DND-41 (cell line): ENCODE results near the gene HNRNPUL1.

Experiments
- ATAC-seq: fragments of 200-7000 bp; cut with Tn5 transposase; 3 replicates; pipeline ENCODE4 v1.9.1; 2021; ENCODE audit warnings: low read depth; ENCODE audit not compliant: insufficient read depth
- DNase-seq: peaks from one replicate; pipeline ENCODE4 v3.0.0-alpha.2; 2020
- H2AFZ ChIP-seq: 2 replicates; pipeline ENCODE4 v1.6.0; 2012; ENCODE audit warnings: low read depth, low read length
- H3K27ac ChIP-seq: 2 replicates; pipeline ENCODE4 v1.5.1; 2012; ENCODE audit warnings: low read length, inconsistent platforms
- H3K27me3 ChIP-seq: fragments of 200-600 bp; sonication (generic); 2 replicates; pipeline ENCODE4 v1.6.0; 2012; ENCODE audit warnings: low read length, mild to moderate bottlenecking, inconsistent platforms; ENCODE audit not compliant: insufficient read depth, poor library complexity
- H3K36me3 ChIP-seq: 2 replicates; pipeline ENCODE4 v1.5.1; 2012; ENCODE audit warnings: low read length, inconsistent platforms; ENCODE audit not compliant: insufficient read depth
- H3K4me1 ChIP-seq: 2 replicates; pipeline ENCODE4 v1.5.1; 2012; ENCODE audit warnings: mild to moderate bottlenecking, low read length; ENCODE audit not compliant: insufficient read depth
- H3K4me2 ChIP-seq: 2 replicates; pipeline ENCODE4 v1.6.0; 2012; ENCODE audit warnings: mild to moderate bottlenecking, moderate library complexity, low read length, inconsistent platforms; ENCODE audit not compliant: insufficient read depth
- H3K4me3 ChIP-seq, 2 experiments: fragments of 200-600 bp in 1 of 2; shearing (Covaris generic) in 1 of 2; 2 replicates each; pipeline ENCODE4 v1.5.1; 2012 to 2016; ENCODE audit warnings: inconsistent platforms in 2 of 2, low read length in 2 of 2, mild to moderate bottlenecking in 2 of 2, low read depth in 1 of 2, moderate library complexity in 1 of 2
- H3K79me2 ChIP-seq: 2 replicates; pipeline ENCODE4 v1.6.0; 2012; ENCODE audit warnings: low read length, inconsistent platforms; ENCODE audit not compliant: insufficient read depth
- H3K9ac ChIP-seq: 2 replicates; pipeline ENCODE4 v1.6.0; 2012; ENCODE audit warnings: low read depth, mild to moderate bottlenecking, inconsistent platforms, low read length, moderate library complexity
- H3K9me3 ChIP-seq: 2 replicates; pipeline ENCODE4 v1.5.1; 2012; ENCODE audit warnings: low read length, moderate library complexity, mild to moderate bottlenecking, inconsistent platforms; ENCODE audit not compliant: insufficient read depth, severe bottlenecking
- H4K20me1 ChIP-seq: 2 replicates; pipeline ENCODE4 v1.6.0; 2012; ENCODE audit warnings: low read length; ENCODE audit not compliant: insufficient read depth
- EZH2 ChIP-seq: IDR thresholded peaks from 3 replicates; pipeline ENCODE4 v1.6.1; 2012; ENCODE audit warnings: borderline replicate concordance, low read depth, mild to moderate bottlenecking, moderate library complexity, low read length, inconsistent platforms; ENCODE audit not compliant: severe bottlenecking
- TF ChIP-seq, protein P1 (sequence below): IDR thresholded peaks from 2 replicates; pipeline ENCODE4 v1.5.1; 2012; ENCODE audit warnings: borderline replicate concordance, low read length, moderate library complexity, mild to moderate bottlenecking; ENCODE audit not compliant: poor library complexity, severe bottlenecking; ENCODE audit errors: extremely low read depth

The HNRNPUL1 gene

GRCh38 chr19:41232686-41233085 lies 31.5 kb upstream of the HNRNPUL1 start:
- Histone ChIP-seq H3K36me3 (no peaks in the 10 kb centered on the region), H2AFZ (no peak overlapping the region), H3K27ac (no peak overlapping the region), H4K20me1 (no peaks in the 10 kb centered on the region), H3K9me3 (no peaks in the 10 kb centered on the region), H3K4me1 (no peaks in the 10 kb centered on the region), H3K4me2 (no peak overlapping the region), H3K9ac (no peak overlapping the region), H3K79me2 (no peaks in the 10 kb centered on the region), H3K4me3 (no peak overlapping the region), H3K27me3 (no peaks in the 10 kb centered on the region)
- ATAC-seq (no peak), DNase-seq (no peak)
- TF ChIP-seq, protein P1, sequence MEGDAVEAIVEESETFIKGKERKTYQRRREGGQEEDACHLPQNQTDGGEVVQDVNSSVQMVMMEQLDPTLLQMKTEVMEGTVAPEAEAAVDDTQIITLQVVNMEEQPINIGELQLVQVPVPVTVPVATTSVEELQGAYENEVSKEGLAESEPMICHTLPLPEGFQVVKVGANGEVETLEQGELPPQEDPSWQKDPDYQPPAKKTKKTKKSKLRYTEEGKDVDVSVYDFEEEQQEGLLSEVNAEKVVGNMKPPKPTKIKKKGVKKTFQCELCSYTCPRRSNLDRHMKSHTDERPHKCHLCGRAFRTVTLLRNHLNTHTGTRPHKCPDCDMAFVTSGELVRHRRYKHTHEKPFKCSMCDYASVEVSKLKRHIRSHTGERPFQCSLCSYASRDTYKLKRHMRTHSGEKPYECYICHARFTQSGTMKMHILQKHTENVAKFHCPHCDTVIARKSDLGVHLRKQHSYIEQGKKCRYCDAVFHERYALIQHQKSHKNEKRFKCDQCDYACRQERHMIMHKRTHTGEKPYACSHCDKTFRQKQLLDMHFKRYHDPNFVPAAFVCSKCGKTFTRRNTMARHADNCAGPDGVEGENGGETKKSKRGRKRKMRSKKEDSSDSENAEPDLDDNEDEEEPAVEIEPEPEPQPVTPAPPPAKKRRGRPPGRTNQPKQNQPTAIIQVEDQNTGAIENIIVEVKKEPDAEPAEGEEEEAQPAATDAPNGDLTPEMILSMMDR = no peak

GRCh38 chr19:41233748-41234240 lies 30.4 kb upstream of the HNRNPUL1 start:
- no peak overlapping the region for H3K9ac ChIP-seq
- no peak for TF ChIP-seq EZH2
- TF ChIP-seq, protein P1 = no peak

GRCh38 chr19:41234512-41235168 lies 29.5 kb upstream of the HNRNPUL1 start:
- Histone ChIP-seq H3K9ac (no peak overlapping the region), H4K20me1 (no peaks in the 10 kb centered on the region), H3K79me2 (no peaks in the 10 kb centered on the region), H3K27me3 (no peaks in the 10 kb centered on the region), H3K27ac (no peak overlapping the region), H3K36me3 (no peaks in the 10 kb centered on the region), H3K4me2 (no peak overlapping the region), H3K9me3 (no peaks in the 10 kb centered on the region), H3K4me1 (no peaks in the 10 kb centered on the region), H3K4me3 (no peak overlapping the region), H2AFZ (no peak overlapping the region)
- TF ChIP-seq, protein P1 = no peak
- TF ChIP-seq EZH2 = no peak
- no peak for ATAC-seq
- DNase-seq = no peak

More at GRCh38 chr19:41233748-41234240, 30.4 kb upstream of the HNRNPUL1 start:
- ATAC-seq (no peak), DNase-seq (no peak)
- Histone ChIP-seq H3K4me3 (no peak overlapping the region), H4K20me1 (no peaks in the 10 kb centered on the region), H3K9me3 (no peaks in the 10 kb centered on the region), H3K27ac (no peak overlapping the region), H3K79me2 (no peaks in the 10 kb centered on the region), H3K27me3 (no peaks in the 10 kb centered on the region), H2AFZ (no peak overlapping the region), H3K36me3 (no peaks in the 10 kb centered on the region), H3K4me2 (no peak overlapping the region), H3K4me1 (no peaks in the 10 kb centered on the region)
